ENCODE data around the gene RNASE11.

DNA sequence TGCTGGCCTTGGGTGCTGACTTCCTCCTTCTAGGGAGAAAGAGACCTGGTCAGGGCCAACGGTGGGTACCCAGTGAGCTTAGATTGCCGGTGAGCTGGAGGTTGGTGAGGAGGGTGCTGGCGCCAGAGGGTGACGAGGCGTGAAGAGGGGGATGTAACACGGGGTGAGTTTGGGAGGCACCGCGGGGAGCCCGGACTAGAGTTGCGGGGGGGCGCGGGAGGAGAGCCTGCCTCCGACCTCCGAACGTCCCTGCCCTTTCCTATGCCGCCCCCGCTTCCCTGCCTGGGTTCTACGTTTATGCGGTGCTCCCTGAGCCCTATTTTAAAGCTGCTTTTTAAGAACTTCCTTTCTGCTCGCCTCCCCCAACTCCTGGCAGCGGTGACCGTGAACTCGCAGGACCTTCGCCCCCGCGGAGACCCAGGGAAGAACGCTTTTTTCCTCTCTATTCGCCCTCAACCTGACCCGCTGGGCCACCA, 35.1 kb upstream of the RNASE11 start:
- TF ChIP-seq, protein P1, sequence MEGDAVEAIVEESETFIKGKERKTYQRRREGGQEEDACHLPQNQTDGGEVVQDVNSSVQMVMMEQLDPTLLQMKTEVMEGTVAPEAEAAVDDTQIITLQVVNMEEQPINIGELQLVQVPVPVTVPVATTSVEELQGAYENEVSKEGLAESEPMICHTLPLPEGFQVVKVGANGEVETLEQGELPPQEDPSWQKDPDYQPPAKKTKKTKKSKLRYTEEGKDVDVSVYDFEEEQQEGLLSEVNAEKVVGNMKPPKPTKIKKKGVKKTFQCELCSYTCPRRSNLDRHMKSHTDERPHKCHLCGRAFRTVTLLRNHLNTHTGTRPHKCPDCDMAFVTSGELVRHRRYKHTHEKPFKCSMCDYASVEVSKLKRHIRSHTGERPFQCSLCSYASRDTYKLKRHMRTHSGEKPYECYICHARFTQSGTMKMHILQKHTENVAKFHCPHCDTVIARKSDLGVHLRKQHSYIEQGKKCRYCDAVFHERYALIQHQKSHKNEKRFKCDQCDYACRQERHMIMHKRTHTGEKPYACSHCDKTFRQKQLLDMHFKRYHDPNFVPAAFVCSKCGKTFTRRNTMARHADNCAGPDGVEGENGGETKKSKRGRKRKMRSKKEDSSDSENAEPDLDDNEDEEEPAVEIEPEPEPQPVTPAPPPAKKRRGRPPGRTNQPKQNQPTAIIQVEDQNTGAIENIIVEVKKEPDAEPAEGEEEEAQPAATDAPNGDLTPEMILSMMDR (IDR thresholded peaks at IDR 0.05): no peak
- TF ChIP-seq POLR2A (IDR thresholded peaks at IDR 0.05): no peak
